ENCODE data around the gene ZSCAN21.
"Not testable (repeated sequence)": the region's sequence is repeated elsewhere in the genome, so short reads cannot be mapped to it uniquely, and the experiment has no call there.

Gene ZSCAN21

DNA sequence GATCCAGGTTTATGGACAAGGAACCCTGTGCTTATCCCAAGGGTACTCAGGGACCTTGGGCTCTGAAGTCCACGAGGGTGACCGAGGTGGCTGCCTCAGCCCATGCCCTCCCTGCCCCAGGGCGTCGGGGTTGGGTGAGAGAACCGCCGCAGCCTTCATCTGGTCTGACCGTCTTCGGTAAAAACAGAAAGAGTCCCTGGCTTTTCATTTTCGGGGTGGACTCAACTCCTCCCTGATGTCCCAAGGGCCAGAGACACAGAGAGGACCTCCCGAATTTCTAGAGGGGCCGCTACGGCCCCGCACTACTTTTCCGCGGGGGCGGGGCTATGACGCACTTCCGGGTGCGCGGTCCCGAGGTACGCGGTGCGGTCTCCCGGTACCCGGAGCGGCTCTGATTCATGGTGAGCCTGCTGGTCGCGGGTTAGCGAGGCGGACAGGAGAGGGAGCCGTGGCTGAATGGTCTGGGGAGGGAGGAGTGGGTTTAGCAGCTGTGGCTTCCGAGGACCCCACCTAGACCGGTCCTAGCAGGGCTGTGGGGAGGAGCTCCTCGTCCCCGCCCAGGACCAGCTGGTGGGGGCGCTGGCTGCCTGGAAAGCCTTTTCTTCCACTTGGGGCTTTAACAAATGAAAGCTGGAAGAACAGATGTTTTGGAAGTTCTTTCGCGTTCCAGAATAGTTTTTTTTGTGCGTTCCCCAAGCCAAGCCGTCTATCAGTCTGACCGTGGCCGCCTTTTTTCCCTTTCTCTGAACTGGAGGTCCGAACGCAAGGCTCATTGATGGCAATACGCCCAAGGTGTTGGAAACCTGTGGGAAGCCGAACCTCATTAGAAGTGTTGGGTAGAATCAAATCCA is at the start of gene ZSCAN21:
Gene ZSCAN21 (plus strand): TSS at position 334 of the 851 bp plus-strand sequence. CDS start 7,233 bp downstream, outside the sequence.
- peak; percentile 59 to 76 for DNase-seq (ENCODE audit: low read depth in 1 of 2, low spot score in 1 of 2)

DNA sequence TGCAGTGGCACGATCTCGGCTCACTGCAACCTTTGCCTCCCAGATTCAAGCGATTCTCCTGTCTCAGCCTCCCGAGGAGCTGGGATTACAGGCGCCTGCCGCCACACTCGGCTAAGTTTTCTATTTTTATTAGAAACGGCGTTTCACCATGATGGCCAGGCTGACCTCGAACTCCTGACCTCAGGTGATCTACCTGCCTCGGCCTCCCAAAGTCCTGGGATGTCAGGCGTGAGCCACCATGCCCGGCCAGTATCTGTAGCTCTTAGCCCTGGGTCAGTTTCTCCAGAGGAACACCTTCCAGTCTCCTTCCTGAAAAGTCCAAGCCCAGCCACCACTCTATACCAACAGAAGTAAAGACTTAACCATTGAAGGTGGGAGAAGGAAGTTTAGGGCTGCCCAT is 49.3 kb upstream of the ZSCAN21 start:
- DNase-seq (ENCODE audit: low read depth in 1 of 2, low spot score in 1 of 2): no peak

DNA sequence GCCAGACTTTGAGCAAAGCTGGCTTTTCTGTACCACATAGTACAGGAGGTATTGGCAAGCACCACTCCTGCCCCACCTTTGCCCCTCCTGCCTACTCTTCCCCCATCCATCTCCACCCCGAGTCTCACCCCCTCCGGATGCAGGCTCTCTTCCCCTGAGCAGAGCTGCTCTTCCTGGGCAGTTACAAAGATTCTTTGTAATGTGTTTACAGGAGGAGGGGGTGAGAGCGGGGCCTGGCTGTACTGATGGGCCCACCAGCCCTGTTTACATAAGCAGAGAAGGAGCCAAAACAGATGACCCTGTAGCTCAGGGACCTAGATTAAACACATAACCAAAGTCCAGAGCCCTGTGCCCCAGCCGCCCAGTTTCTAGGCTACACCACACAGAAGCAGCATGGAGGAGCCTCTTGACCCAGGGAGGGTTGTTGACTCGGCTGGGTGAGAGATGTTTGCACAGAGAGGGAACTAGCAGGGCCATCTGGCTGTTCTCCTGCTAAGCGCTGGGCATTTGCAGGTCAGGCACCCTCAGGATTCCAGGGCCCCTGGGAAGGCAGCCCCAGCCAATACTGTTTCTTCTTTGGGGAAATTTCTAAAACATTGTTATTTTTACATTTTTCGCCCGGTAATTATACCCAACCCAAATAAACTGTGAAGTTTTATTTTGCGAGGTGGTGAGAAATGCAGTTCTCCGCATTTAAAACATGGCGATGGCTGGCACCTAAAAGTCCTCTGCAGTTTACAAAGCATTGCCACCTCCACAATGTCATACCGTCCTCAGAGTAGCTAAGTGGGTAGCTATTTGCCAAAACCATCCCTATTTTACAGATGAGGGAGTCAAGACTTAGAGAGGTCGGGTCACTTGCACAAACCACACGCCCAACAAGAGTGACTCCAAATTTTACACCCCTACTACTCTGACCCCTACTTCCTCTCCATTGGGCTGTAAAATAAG is 45.6 kb upstream of the ZSCAN21 start:
- DNase-seq (ENCODE audit: low read depth in 1 of 2, low spot score in 1 of 2): no peak

DNA sequence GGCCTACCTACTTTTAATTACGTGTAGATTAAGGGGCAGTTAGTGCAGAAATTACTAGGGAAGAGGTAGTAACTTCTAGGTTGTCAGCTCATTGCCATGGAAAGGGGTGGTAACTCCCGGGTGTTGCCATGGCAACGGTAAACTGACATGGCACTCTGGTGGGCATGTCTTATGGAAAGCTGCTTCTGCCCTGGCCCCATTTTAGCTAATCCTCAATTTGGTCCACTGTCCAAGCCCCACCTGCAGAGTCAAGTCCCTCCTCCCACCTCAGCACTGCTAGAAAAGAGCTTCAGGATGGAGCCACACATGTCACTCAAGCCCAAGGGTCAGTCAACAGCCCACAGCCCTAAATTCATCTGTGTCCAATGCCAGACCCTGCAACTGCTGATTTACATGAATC is 41.7 kb upstream of the ZSCAN21 start:
- DNase-seq (ENCODE audit: low read depth in 1 of 2, low spot score in 1 of 2): no peak

DNA sequence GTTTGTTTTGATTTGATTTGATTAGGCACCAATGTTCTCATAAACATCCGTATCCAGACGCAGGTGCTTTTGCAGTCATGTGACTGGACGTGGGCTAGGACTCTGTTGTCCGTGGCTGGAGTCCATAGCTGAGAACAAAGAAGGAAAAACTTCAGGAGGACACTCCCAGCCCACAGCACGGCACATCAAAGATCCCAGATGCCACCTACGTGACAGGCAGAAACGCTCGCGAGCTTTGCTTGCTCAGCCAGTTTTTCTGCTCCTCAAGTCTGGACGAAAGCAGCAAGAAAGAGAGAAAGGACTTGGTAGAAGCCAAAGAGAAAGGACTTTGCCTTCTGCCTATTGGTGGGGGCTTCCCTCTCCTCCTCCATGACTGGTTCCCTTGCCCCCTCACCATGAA is 41.0 kb upstream of the ZSCAN21 start:
- no peak for DNase-seq (ENCODE audit: low read depth in 1 of 2, low spot score in 1 of 2)

DNA sequence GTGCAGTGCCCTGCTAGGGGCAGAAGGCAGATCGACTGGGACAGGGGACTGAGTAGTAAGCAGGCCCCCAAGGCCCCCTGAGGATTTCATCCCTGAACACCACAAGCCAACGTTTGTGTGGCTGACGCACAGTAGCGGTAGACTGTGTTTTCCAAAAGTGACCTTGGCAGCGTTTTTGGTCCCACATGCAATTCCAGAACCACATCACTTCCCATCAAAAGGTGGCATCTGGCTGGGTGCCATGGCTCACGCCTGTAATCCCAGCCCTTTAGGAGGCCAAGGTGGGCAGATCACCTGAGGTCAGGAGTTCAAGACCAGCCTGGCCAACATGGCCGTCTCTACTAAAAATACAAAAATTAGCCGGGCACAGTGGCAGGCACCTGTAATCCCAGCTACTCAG is 39.6 kb upstream of the ZSCAN21 start:
- not testable (repeated sequence) for DNase-seq (ENCODE audit: low read depth in 1 of 2, low spot score in 1 of 2)

DNA sequence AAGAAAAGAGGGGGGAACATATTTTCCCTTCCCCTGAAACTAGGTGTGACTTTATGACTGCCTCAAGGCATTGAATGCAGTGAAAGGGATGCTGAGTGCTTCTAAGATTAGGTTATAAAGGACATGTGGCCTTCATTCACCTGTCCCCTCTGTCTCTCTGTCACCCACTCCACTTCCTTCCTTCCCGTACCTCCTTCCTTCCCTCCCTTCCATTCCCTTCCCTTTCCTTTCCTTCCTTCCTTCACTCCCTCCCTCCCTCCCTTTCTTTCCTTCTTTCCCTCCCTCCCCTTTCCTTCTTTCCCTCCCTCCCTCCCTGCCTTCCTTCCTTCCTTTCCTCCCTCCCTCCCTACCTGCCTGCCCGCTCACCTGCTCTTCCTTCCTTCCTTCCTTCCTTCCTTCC is 38.7 kb upstream of the ZSCAN21 start:
- DNase-seq (ENCODE audit: low read depth in 1 of 2, low spot score in 1 of 2): no peak

DNA sequence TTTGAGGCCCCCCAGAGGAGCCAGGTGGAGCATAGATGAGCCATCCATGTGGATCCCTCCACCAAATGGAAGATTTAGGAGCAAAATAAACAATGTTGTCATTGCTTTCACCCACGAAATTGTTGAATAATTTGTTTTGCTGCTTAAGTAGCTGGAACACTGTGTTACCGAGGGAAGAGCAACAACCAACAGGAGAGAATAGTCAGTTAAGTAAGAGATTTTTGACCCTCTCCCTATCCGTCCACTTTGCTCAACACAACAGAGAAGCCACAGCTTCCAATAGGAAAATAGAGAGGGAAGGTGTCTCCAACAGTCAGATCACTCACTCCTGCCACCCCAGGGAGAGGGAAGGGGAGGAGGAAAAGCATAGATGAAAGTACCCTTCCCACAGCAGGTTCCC is 38.1 kb upstream of the ZSCAN21 start:
- no peak for DNase-seq (ENCODE audit: low read depth in 1 of 2, low spot score in 1 of 2)

DNA sequence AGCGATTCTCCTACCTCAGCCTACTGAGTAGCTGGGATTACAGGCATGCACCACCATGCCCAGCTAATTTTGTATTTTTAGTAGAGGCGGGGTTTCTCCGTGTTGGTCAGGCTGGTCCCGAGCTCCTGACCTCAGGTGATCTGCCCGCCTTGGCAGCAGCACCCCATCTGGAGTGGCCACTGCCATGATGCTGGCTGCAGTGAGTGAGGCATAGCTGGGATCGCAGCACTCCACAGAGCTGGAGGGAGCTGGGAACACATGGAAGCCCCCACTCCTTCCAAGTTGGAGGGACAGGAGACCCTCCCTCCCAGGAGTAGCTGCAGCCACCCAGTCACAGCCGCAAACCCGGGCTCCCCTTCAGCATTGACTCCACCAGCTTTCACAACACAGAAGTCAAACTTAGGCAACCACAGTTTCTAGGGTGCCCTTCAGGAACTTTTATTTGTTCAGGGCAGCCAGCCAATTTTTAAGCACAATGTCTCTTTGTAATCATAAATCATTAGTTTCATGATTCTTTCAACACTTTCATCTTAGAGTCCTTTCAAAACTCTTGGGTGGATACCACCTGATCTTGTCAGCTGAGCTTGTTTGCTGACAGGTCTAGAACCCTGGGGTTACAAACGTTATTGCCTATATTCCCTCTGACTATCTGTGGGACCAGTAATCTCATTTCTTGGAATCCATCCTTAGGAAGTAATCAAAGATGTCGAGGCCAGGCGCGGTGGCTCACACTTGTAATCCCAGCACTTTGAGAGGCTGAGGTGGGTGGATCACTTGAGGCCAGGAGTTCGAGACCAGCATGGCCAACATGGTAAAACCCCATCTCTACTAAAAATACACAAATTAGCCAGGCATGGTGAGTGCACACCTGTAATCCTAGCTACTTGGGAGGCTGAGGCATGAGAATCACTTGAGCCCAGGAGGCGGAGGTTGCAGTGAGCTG is 36.9 kb upstream of the ZSCAN21 start:
- DNase-seq (ENCODE audit: low read depth in 1 of 2, low spot score in 1 of 2): not testable (repeated sequence)

DNA sequence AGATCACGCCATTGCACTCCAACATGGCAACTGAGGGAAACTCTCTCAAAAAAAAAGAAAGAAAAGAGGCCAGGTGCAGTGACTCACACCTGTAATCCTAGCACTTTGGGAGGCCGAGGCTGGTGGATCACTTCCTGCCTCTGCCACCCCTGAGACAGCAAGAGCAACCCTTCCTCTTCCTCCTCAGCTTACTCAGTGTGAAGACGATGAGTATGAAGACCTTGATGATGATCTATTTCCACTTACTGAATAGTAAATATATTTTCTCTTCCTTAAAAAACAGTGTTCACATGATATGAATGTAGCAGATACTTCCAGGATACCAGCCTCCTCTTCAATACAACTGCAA is 36.3 kb upstream of the ZSCAN21 start:
- DNase-seq (ENCODE audit: low read depth in 1 of 2, low spot score in 1 of 2): no peak

DNA sequence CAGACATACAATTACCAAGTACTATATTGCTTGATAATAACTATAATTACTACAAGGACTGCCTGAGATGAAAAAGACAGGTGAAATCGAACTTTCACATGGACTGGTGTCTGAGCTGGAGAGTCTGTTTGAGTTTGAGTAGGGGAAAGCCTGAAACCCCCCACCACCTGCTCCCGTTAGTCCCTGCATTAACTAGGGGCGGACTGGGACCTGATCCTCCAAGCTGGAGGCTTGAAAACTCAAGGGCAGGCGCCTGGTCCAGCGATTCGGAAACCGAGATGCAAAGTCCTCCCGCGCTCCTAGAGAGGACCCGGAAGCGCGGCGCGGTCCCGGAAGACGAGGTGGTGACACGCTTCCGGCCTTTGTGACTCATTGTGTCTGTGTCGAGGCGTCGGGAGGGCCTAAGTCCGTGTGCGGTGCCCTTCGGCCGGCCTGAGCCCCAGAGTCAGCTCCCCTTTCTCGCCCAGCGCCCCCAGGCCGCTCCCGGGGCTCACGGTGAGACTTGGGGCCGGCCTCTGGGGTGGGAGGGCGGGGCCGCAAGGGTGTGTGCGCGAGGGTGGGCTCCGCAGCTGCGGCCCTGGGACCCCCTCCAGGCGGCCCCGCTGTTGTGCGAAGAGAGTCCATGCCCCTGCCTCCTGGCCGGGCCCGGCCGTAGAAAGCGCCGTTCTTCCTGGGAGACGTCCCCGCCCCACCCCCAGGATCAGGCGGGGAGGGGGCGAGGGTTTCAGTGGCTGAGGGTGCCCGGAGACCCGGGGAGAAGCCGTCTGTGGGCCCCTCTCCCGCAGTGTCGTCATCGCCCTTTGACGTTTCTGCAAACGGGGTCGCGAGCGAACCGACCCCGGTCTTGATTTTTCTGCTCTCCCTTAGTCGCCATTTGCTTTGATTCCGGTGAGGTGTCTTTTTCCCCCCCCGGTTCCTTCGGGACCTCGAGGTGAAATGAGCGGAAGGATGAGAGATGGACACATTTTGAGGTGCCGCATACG is 34.1 kb upstream of the ZSCAN21 start, which contains the start of gene ZKSCAN1:
Gene ZKSCAN1 (plus strand): TSS at position 365 of the 983 bp plus-strand sequence. CDS start 7,911 bp downstream, outside the sequence.
- peak; percentile 61 to 69 for DNase-seq (ENCODE audit: low read depth in 1 of 2, low spot score in 1 of 2)

DNA sequence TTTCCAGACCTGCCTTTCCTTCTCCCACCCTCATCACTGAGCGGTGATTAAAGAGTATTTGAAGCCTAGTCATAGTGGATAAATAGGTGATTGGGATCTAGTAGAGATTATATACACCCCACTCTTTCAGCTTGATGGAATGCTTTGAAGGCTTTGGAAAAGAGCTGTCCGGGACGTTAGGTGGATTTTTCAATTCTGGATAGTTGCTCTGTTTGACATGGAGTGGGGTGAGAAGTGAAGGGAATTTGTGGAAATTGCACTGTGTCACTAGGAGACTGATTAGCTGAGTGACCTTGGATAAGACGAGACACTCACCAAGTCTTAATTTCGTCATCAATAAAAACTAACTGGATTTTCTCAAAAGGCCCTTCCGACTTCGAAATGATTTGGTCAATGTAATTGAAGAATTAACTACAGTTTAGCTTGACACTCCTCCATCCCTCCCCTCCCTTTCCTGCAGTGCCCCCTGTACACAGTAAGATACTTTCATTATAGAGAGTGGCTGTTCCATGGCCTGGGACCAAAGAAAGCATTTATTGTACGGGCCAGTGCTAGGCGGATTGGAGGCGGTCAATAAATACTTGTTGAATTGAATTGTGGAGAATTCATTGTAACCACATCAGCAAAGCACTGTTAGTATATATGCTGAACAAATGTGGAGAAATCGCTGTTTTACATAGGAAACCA is 33.2 kb upstream of the ZSCAN21 start:
- no peak for DNase-seq (ENCODE audit: low read depth in 1 of 2, low spot score in 1 of 2)

DNA sequence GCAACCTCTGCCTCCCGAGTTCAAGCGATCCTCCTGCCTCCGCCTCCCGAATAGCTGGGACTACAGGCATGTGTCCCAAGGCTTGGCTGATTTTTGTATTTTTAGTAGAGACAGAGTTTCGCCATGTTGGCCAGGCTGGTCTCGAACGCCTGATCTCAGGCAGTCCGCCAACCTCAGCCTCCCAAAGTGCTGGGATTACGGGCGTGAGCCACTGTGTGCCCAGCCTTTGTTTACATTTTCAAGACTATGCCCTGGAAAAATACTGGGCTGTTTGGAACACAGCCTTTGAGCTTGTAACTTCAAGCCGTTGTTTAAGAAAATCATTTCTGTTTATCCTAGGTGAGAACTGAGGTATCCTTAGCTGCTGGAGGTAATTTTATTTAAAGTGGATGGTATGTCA is 32.3 kb upstream of the ZSCAN21 start:
- DNase-seq (ENCODE audit: low read depth in 1 of 2, low spot score in 1 of 2): no peak

DNA sequence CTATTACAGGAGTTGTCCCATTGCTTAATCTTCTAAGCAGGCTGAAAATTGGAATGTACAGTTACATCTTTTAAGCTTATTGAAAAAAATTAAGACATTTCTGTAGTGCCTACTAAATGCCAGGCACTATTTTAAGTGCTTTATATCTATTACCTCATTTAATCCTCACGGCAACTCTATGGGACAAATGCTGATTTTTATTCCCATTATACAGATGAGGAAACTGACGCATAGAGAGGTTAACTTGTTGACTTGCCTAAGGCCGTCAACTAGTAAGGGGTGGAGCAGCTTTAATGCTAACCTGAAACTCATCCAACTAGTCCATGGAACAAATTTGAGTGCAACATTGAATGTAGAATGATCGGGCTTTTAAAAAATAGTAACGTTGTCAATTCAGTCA is 31.7 kb upstream of the ZSCAN21 start:
- no peak for DNase-seq (ENCODE audit: low read depth in 1 of 2, low spot score in 1 of 2)

DNA sequence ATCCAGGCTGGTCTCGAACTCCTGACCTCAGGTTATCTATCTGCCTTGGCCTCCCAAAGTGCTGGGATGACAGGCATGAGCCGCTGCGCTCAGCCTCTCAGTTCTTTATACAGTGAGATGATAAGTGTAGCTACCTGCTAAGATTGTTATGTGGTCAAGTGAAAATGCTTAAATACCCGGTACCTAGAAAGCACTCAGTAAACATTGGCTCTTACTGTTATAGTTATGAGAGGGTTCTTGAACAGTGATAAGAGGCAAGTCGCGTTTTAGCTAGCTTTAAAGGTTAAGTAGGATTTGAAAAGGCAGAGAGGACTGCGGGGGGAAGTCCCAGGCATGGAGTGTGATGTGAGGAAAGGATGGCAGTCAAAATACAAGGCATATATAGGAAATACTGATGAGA is 29.7 kb upstream of the ZSCAN21 start:
- DNase-seq (ENCODE audit: low read depth in 1 of 2, low spot score in 1 of 2): no peak

DNA sequence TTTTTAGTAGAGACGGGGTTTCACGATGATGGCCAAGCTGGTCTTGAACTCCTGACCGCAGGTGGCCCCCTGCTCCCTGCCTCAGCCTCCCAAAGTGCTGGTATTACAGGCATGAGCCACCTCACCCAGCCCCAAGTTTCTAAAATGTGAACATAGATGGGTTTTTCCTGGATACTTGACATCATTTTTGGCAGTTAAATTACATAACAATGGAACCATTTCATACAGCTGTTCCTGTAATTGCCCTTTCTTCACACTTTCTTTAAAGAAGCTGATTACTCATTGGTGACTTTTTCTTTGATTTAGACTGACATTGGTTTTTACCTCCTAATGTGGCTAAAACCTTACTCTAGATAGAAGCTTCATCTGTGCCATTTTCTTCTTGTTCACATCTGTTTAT is 28.3 kb upstream of the ZSCAN21 start:
- DNase-seq (ENCODE audit: low read depth in 1 of 2, low spot score in 1 of 2): no peak

DNA sequence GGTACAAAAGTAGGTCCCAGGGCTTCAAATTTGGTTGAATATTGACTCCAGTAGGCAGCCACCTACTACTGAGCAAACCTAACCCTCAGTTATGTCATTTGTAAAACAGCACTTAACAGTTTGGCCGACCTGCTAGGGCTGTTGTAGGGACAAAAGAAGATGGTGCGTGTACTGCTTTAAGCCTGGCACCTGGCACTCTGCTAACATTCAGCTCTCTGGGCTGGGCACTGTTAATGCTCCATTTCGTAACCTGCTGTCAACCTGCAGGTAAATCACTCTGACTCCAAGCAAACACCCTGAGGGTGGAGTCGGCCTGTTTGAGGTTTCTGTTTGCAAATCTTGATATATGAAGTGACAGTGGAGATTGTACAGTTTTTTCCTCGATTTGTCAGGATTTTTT is 27.0 kb upstream of the ZSCAN21 start:
- DNase-seq (ENCODE audit: low read depth in 1 of 2, low spot score in 1 of 2): no peak

DNA sequence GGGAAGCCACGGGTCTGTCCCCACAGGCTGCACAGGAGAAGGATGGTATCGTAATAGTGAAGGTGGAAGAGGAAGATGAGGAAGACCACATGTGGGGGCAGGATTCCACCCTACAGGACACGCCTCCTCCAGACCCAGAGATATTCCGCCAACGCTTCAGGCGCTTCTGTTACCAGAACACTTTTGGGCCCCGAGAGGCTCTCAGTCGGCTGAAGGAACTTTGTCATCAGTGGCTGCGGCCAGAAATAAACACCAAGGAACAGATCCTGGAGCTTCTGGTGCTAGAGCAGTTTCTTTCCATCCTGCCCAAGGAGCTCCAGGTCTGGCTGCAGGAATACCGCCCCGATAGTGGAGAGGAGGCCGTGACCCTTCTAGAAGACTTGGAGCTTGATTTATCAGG is 26.0 kb upstream of the ZSCAN21 start:
- no peak for DNase-seq (ENCODE audit: low read depth in 1 of 2, low spot score in 1 of 2)

DNA sequence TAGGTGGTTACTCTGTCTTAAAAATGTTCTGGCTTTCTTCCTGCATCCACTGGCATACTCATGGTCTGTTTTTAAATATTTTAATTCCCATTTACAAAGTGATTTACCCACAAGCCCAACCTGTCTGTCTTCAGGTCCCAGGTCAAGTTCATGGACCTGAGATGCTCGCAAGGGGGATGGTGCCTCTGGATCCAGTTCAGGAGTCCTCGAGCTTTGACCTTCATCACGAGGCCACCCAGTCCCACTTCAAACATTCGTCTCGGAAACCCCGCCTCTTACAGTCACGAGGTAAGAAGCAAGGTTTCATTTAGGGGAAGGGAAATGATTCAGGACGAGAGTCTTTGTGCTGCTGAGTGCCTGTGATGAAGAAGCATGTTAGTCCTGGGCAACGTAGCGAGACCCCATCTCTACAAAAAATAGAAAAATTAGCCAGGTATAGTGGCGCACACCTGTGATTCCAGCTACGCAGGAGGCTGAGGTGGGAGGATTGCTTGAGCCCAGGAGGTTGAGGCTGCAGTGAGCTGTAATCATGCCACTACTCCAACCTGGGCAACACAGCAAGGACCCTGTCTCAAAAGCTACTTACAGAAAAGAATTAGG is 25.5 kb upstream of the ZSCAN21 start:
- DNase-seq (ENCODE audit: low read depth in 1 of 2, low spot score in 1 of 2): no peak

Measured in stimulated activated CD4-positive, alpha-beta T cell treated with anti-CD3 and anti-CD28 coated beads, Interleukin-15, amount 100 ng/mL, for 1 hour (primary cell).